ENCODE results near the gene ROBO4. TPM values are rescaled to one million over a fixed set of nuclear protein-coding genes. Genes with fewer than 3 reads are reported as not detected.

Gene ROBO4
- total and polyA plus RNA-seq, 9 of the 15 experiments (the other 6 are each of a cell fraction or from before 2014, with no cell fraction given) = not detected

DNA sequence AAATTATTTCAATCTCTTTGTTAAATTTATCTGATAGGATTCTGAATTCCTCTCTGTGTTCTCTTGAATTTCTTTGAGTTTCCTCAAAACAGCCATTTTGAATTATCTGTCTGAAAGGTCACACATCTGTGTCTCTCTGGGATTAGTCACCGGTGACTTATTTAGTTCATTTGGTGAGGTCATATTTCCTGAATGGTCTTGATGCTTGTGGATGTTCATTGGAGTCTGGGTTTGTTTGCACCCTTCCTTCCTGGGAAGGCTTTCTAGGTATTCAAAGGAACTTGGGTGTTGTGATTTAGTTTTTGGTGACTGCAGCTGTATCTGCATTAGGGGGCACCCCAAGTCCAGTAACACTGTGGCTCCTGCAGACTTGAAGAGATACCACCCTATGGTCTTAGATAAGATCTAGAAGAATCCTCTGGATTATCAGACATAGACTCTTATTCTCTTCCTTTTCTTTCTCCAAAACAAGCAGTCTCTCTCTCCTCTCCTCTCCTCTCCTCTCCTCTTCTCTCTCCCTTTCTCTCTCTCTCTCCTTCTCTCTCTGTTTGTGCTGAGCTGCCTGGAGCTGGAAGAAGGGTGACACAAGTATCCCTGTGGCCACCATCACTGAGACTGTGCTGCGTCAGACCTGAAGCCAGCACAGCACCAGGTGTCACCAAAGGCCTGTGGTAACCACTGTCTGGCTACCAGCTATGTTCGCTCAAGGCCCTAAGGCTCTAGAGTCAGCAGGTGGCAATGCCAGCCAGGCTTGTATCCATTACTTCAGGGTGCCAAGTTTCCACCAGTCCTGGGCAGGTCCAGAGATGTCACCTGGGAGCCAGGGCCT is 18.1 kb upstream of the ROBO4 start:
- FAIRE-seq (no peak), DNase-seq (ENCODE audit: extremely low read depth in 1 of 4, low spot score in 3 of 4) (no peak), ATAC-seq (no peak)
- no peaks in the 10 kb centered on the region for H3K36me3 ChIP-seq (ENCODE audit: control insufficient read depth, insufficient read depth, low read length)
- H3K9ac ChIP-seq (ENCODE audit: insufficient read depth in 1 of 2, low read depth in 2 of 2, low read length in 2 of 2) = no peak overlapping the region
- no peaks in the 10 kb centered on the region for H3K4me1 ChIP-seq (replicated peaks in 1 of 2; ENCODE audit: control insufficient read depth in 2 of 2, insufficient read depth in 2 of 2, low read length in 2 of 2)
- peaks cover 3 to 13% of the 10 kb centered on the region in 2 experiments; a peak in 4 of 5 replicates for H3K27me3 ChIP-seq (ENCODE audit: control insufficient read depth in 2 of 2, insufficient read depth in 2 of 2, low read length in 2 of 2)
- H4K20me1 ChIP-seq (replicated peaks; ENCODE audit: control insufficient read depth, insufficient read depth, low read length) = no peaks in the 10 kb centered on the region
- H2AFZ ChIP-seq (ENCODE audit: low read depth, low read length) = no peak overlapping the region
- ChIA-PET CTCF (ENCODE audit: low intra/inter-chr PET ratio) (no interaction called here), POLR2A (interaction anchor here (0.6 to 1.0 kb wide), 2 partner anchors 45 to 339 kb away, joined by 3 to 4 read pairs; no protein-coding TSS in a partner anchor)
- no peaks in the 10 kb centered on the region; the same call in 1 of the 2 replicates for H3K9me3 ChIP-seq (replicated peaks; ENCODE audit: control insufficient read depth, insufficient read depth, low read depth, low read length)
- 0% methylated on average over 3 of the region's 3 CpGs for WGBS (ENCODE audit: insufficient coverage, low coverage, missing lambda C conversion rate)
- intact Hi-C loops (cut with micrococcal nuclease) = no loop called here
- no TSS peak for BruUV-seq (replicated peaks)
- peak; percentile 46; the same call in 1 of the 2 replicates for TF ChIP-seq FOSL1 (tag; conservative IDR thresholded peaks at IDR 0.05)
- TF ChIP-seq, protein P1, sequence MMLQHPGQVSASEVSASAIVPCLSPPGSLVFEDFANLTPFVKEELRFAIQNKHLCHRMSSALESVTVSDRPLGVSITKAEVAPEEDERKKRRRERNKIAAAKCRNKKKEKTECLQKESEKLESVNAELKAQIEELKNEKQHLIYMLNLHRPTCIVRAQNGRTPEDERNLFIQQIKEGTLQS (IDR thresholded peaks at IDR 0.05) = 0 out of 2 replicates have a peak, but pooled peaks have one; percentile 37
- TF ChIP-seq, protein P1 (CRISPR knock-in tag; conservative IDR thresholded peaks at IDR 0.05) = no peak
- TF ChIP-seq NR1H2 (CRISPR knock-in tag; IDR thresholded peaks at IDR 0.05) = no peak
- H3K9me1 ChIP-seq (ENCODE audit: control insufficient read depth, insufficient read depth, low read length) = no peaks in the 10 kb centered on the region
- no peaks in the 10 kb centered on the region for H3K79me2 ChIP-seq (ENCODE audit: control insufficient read depth, insufficient read depth, low read length)
- H3K4me3 ChIP-seq = no peak overlapping the region
- no peak overlapping the region for H3K27ac ChIP-seq (ENCODE audit: extremely low read depth, low read depth, low read length)
- in situ Hi-C loops (cut with MboI) = no loop called here
- no peak overlapping the region for H3K4me2 ChIP-seq (ENCODE audit: insufficient read depth, low read length)

All from K562 (cell line).